Endothelial cell of umbilical vein (primary cell): ENCODE results near the gene LRIG1. TPM values are rescaled to one million over a fixed set of nuclear protein-coding genes. Genes with fewer than 3 reads are reported as not detected.

Source experiments
- BruUV-seq: library from RNA; stranded (reverse); fragments of 400-500 nt; replicated peaks from 2 replicates; lab custom pipeline; 2021; lab: Mats Ljungman, UMichigan
- CTCF ChIA-PET: fragments of 300-600, 350-600 bp; sonication (Branson Sonifier 250); formaldehyde crosslinking; loops from one replicate; lab custom pipeline; 2021; ENCODE audit warnings: antibody characterized with exemption, inconsistent platforms; lab: Charles Lee
- POLR2A ChIA-PET: fragments of 300-600, 350-600 bp; sonication (Branson Sonifier 250); formaldehyde crosslinking; loops from one replicate; lab custom pipeline; 2021; ENCODE audit warnings: antibody characterized with exemption, inconsistent platforms; lab: Charles Lee
- DNase-seq: peaks from one replicate; pipeline ENCODE4 v3.0.0-alpha.2; 2011; ENCODE audit warnings: low read depth, low spot score
- FAIRE-seq: peaks from 2 replicates; lab custom pipeline; 2011; peaks lifted over from hg19 to GRCh38; lab: Jason Lieb, UNC
- H2AFZ ChIP-seq: 2 replicates; pipeline ENCODE4 v1.6.0; 2012; ENCODE audit warnings: low read depth, low read length, control low read depth, inconsistent platforms
- H3K27ac ChIP-seq: 2 replicates; pipeline ENCODE4 v1.5.1; 2011; ENCODE audit warnings: low read depth, mild to moderate bottlenecking, control low read depth, low read length, moderate library complexity; ENCODE audit not compliant: insufficient read depth
- H3K27me3 ChIP-seq, 2 experiments: 2 replicates each; pipeline versions ENCODE4 v1.6.0 to v1.6.1; 2011; ENCODE audit warnings: low read length in 2 of 2, mixed read lengths in 1 of 2; ENCODE audit not compliant: control insufficient read depth in 2 of 2, insufficient read depth in 2 of 2
- H3K36me3 ChIP-seq, 2 experiments: 2 replicates in 1 of 2; 3 replicates in 1 of 2; pipeline ENCODE4 v1.5.1; 2011; ENCODE audit warnings: low read length in 2 of 2, mild to moderate bottlenecking in 1 of 2, moderate library complexity in 1 of 2; ENCODE audit not compliant: control insufficient read depth in 2 of 2, insufficient read depth in 2 of 2; ENCODE audit errors: extremely low read depth in 1 of 2
- H3K4me1 ChIP-seq: 3 replicates; pipeline ENCODE4 v1.5.1; 2011; ENCODE audit warnings: mild to moderate bottlenecking, low read length; ENCODE audit not compliant: control insufficient read depth, insufficient read depth; ENCODE audit errors: extremely low read depth
- H3K4me2 ChIP-seq: 2 replicates; pipeline ENCODE4 v1.6.1; 2011; ENCODE audit warnings: low read length, control low read depth, mixed read lengths; ENCODE audit not compliant: insufficient read depth
- H3K4me3 ChIP-seq, 3 experiments: fragments of 200-600 bp in 1 of 3; sonication (generic), shearing (Covaris generic) in 1 of 3; replicated peaks in 1 of 3; 2 replicates each; pipeline ENCODE4 v1.5.1; 2011 to 2016; ENCODE audit warnings: control low read depth in 3 of 3, low read length in 3 of 3, mild to moderate bottlenecking in 2 of 3, inconsistent platforms in 1 of 3, low read depth in 1 of 3, moderate library complexity in 1 of 3; ENCODE audit not compliant: insufficient read depth in 1 of 3
- H3K79me2 ChIP-seq: 2 replicates; pipeline ENCODE4 v1.6.0; 2012; ENCODE audit warnings: low read length, inconsistent platforms; ENCODE audit not compliant: control insufficient read depth, insufficient read depth
- H3K9ac ChIP-seq: replicated peaks from 2 replicates; pipeline ENCODE3; 2011; ENCODE audit warnings: low read length, control low read depth; ENCODE audit not compliant: insufficient read depth; ENCODE audit errors: extremely low read depth
- H3K9me1 ChIP-seq: replicated peaks from 3 replicates; pipeline ENCODE4 v1.6.0; 2011; ENCODE audit warnings: mild to moderate bottlenecking, low read length; ENCODE audit not compliant: control insufficient read depth, insufficient read depth; ENCODE audit errors: extremely low read depth
- H3K9me3 ChIP-seq: replicated peaks from 2 replicates; pipeline ENCODE4 v1.5.1; 2012; ENCODE audit warnings: low read length, inconsistent platforms; ENCODE audit not compliant: control insufficient read depth, insufficient read depth
- H4K20me1 ChIP-seq: replicated peaks from 2 replicates; pipeline ENCODE3; 2011; ENCODE audit warnings: mild to moderate bottlenecking, low read length; ENCODE audit not compliant: control insufficient read depth, insufficient read depth; ENCODE audit errors: extremely low read depth
- CTCF ChIP-seq, 2 donors: IDR thresholded peaks; 1 replicate in 1 of 2; 2 replicates in 1 of 2; pipeline ENCODE4 v1.5.1; 2011; ENCODE audit warnings: low read length in 2 of 2, mild to moderate bottlenecking in 2 of 2, moderate library complexity in 2 of 2, control low read depth in 1 of 2, inconsistent platforms in 1 of 2, low read depth in 1 of 2; ENCODE audit not compliant: insufficient read depth in 1 of 2; ENCODE audit errors: extremely low read depth in 1 of 2
- EZH2 ChIP-seq: IDR thresholded peaks from 2 replicates; pipeline ENCODE4 v1.6.1; 2012; ENCODE audit warnings: borderline replicate concordance, low read depth, mild to moderate bottlenecking, moderate library complexity, low read length, inconsistent platforms; ENCODE audit not compliant: severe bottlenecking
- FOS ChIP-seq: IDR thresholded peaks from 2 replicates; pipeline ENCODE4 v1.6.1; 2011; ENCODE audit warnings: mild to moderate bottlenecking, low read length, moderate library complexity, borderline replicate concordance; ENCODE audit not compliant: insufficient read depth
- GATA2 ChIP-seq: IDR thresholded peaks from 2 replicates; pipeline ENCODE4 v1.7.0; 2011; ENCODE audit warnings: low read depth, mild to moderate bottlenecking, moderate library complexity, mixed read lengths, low read length; ENCODE audit not compliant: insufficient read length, insufficient read depth
- JUN ChIP-seq: IDR thresholded peaks from 2 replicates; pipeline ENCODE4 v1.6.1; 2011; ENCODE audit warnings: borderline replicate concordance, low read depth; ENCODE audit not compliant: insufficient read length, insufficient read depth
- MAX ChIP-seq: IDR thresholded peaks from 2 replicates; pipeline ENCODE4 v1.6.1; 2011; ENCODE audit not compliant: insufficient read depth, insufficient read length
- MYC ChIP-seq: IDR thresholded peaks from one replicate; pipeline ENCODE4 v1.6.1; 2011; ENCODE audit warnings: mild to moderate bottlenecking, low read depth, low read length
- POLR2A ChIP-seq: IDR thresholded peaks from 2 replicates; pipeline ENCODE4 v1.6.1; 2012; ENCODE audit warnings: low read depth, mild to moderate bottlenecking, control low read depth, low read length
- POLR2AphosphoS5 ChIP-seq: IDR thresholded peaks from 2 replicates; pipeline ENCODE4 v1.6.1; 2012; ENCODE audit warnings: low read depth, mild to moderate bottlenecking, control low read depth, low read length, moderate library complexity; ENCODE audit not compliant: insufficient read depth
- dilution Hi-C: fragments of 300-500 bp; cut with MboI; formaldehyde crosslinking; loops from one replicate; pipeline ENCODE4 v1.15.0; 2019; ENCODE audit warnings: low sequenced_read_pairs; ENCODE audit not compliant: extremely low pct_ligation_motif_present
- intact Hi-C: fragments of 100-400 bp; cut with micrococcal nuclease; formaldehyde crosslinking; loops from one replicate; pipeline ENCODE4 v1.10.0; 2022
- polyA plus RNA-seq, 4 experiments: library from polyadenylated mRNA; depleted of rRNA in 3 of 4; stranded (reverse) in 3 of 4; unstranded in 1 of 4; fragments of >200 nt; gene quantifications; 2 replicates each; pipeline versions ENCODE4 v1.2.1 to v1.2.3, GENCODE V29; 2011 to 2012; ENCODE audit warnings: missing spikeins in 1 of 4
- total RNA-seq: library from RNA; stranded (reverse); gene quantifications from 2 replicates; pipeline ENCODE4 v1.2.3, GENCODE V29; 2021

Gene LRIG1
- total and polyA plus RNA-seq, 2 donors (not counting 3 experiments of a cell fraction or from before 2014, with no cell fraction given): 50.3 to 52.2 TPM

- Histone ChIP-seq H3K4me3 (no peak overlapping the region), H4K20me1 (no peaks in the 10 kb centered on the region), H3K36me3 (peaks cover 9 to 32% of the 10 kb centered on the region in 2 experiments), H3K79me2 (no peaks in the 10 kb centered on the region), H3K9me1 (no peaks in the 10 kb centered on the region), H3K27me3 (no peaks in the 10 kb centered on the region), H3K4me1 (peaks cover 28% of the 10 kb centered on the region), H2AFZ (no peak overlapping the region), H3K4me2 (peak overlapping the region; percentile 6), H3K9ac (no peak overlapping the region), H3K9me3 (no peaks in the 10 kb centered on the region), H3K27ac (peak overlapping the region; percentile 50)
- BruUV-seq: no TSS peak
- FAIRE-seq (no peak), DNase-seq (peak; percentile 37)
- TF ChIP-seq POLR2A (no peak), JUN (no peak), FOS (no peak), CTCF (IDR thresholded peaks at IDR 0.05; ENCODE audit: extremely low read depth in 1 of 2, insufficient read depth in 1 of 2, low read depth in 1 of 2, low read length in 2 of 2) (no peak), MYC (no peak), POLR2AphosphoS5 (no peak), EZH2 (no peak), MAX (no peak), GATA2 (no peak)
- POLR2A ChIA-PET: no interaction called here
- dilution Hi-C loops: loop anchor here (25.0 kb wide), 1 partner anchor 418 kb away; no protein-coding TSS in a partner anchor
- intact Hi-C loops: loop anchor here (5.0 kb wide), 1 partner anchor 117 kb away; no protein-coding TSS in a partner anchor
- CTCF ChIA-PET: interaction anchor here (0.9 to 4.0 kb wide), 8 partner anchors 14 to 428 kb away, joined by 3 to 26 read pairs (median 6); no protein-coding TSS in a partner anchor
These were observed 106.6 kb downstream of the LRIG1 start for GRCh38 chr3:66394019-66394752.
